Cerebellar cortex (tissue), 1 donor: ENCODE results near the gene ANKHD1.

ENCODE experiments used
- DNase-seq: peaks from one replicate; pipeline ENCODE4 v3.0.0-alpha.2; 2015; ENCODE audit warnings: low spot score

The ANKHD1 gene

GRCh38 chr5:140401362-140402257 is at the start of gene ANKHD1:
TSS of gene ANKHD1 (plus strand) at chr5:140401833. CDS start at chr5:140401968, 135 bp downstream.
- DNase-seq = peak; percentile 100

GRCh38 chr5:140355546-140355945 is 46.1 kb upstream of the ANKHD1 start:
- no peak for DNase-seq

- no peak for DNase-seq
Observed at GRCh38 chr5:140356853-140357725, 44.5 kb upstream of the ANKHD1 start.

GRCh38 chr5:140357726-140358093 is 43.9 kb upstream of the ANKHD1 start:
- DNase-seq = peak; percentile 94

- DNase-seq = peak; percentile 61
Observed at GRCh38 chr5:140358738-140359310, 42.8 kb upstream of the ANKHD1 start.

GRCh38 chr5:140360101-140360500 is 41.5 kb upstream of the ANKHD1 start, which contains the start of gene SLC4A9:
TSS of gene SLC4A9 (plus strand) at chr5:140360194. CDS start at chr5:140360237, 43 bp downstream.
- no peak for DNase-seq

GRCh38 chr5:140360681-140361479 is 40.8 kb upstream of the ANKHD1 start:
- DNase-seq = no peak

- no peak for DNase-seq
Observed at GRCh38 chr5:140361901-140362300, 39.7 kb upstream of the ANKHD1 start.

- DNase-seq = no peak
Observed at GRCh38 chr5:140362311-140362710, 39.3 kb upstream of the ANKHD1 start.

- DNase-seq = peak; percentile 76
Observed at GRCh38 chr5:140362875-140363630, 38.6 kb upstream of the ANKHD1 start.

GRCh38 chr5:140363631-140364471 is 37.8 kb upstream of the ANKHD1 start:
- no peak for DNase-seq

GRCh38 chr5:140364472-140364765 is 37.2 kb upstream of the ANKHD1 start:
- no peak for DNase-seq

- DNase-seq = no peak
Observed at GRCh38 chr5:140365282-140365681, 36.4 kb upstream of the ANKHD1 start.

GRCh38 chr5:140365941-140366340 is 35.7 kb upstream of the ANKHD1 start:
- DNase-seq = no peak

GRCh38 chr5:140366589-140367255 is 34.9 kb upstream of the ANKHD1 start:
- no peak for DNase-seq

- DNase-seq = no peak
Observed at GRCh38 chr5:140367256-140368013, 34.2 kb upstream of the ANKHD1 start.

GRCh38 chr5:140371356-140372151 is 30.1 kb upstream of the ANKHD1 start:
- DNase-seq = no peak

- DNase-seq = peak; percentile 82
Observed at GRCh38 chr5:140372971-140373487, 28.6 kb upstream of the ANKHD1 start.
